GM21381 (cell line): ENCODE measurements around the gene DUS3L.

Experiments used
- ATAC-seq: cut with Tn5 transposase; IDR thresholded peaks from one replicate; pipeline ENCODE4 v1.9.1; 2021; ENCODE audit warnings: mild to moderate bottlenecking, moderate library complexity; ENCODE audit not compliant: unreplicated experiment

Gene DUS3L

GRCh38 chr19:5790559-5791520 is at the start of gene DUS3L:
Gene DUS3L (minus strand): TSS chr19:5791163. CDS start chr19:5791141, 22 bp downstream.
- ATAC-seq = peak; percentile 85

GRCh38 chr19:5839065-5840017 is 48.4 kb upstream of the DUS3L start, which contains the start of gene FUT6:
Gene FUT6 (minus strand): TSS chr19:5839702. CDS start chr19:5832567, 7,135 bp downstream.
- no peak for ATAC-seq

DNA sequence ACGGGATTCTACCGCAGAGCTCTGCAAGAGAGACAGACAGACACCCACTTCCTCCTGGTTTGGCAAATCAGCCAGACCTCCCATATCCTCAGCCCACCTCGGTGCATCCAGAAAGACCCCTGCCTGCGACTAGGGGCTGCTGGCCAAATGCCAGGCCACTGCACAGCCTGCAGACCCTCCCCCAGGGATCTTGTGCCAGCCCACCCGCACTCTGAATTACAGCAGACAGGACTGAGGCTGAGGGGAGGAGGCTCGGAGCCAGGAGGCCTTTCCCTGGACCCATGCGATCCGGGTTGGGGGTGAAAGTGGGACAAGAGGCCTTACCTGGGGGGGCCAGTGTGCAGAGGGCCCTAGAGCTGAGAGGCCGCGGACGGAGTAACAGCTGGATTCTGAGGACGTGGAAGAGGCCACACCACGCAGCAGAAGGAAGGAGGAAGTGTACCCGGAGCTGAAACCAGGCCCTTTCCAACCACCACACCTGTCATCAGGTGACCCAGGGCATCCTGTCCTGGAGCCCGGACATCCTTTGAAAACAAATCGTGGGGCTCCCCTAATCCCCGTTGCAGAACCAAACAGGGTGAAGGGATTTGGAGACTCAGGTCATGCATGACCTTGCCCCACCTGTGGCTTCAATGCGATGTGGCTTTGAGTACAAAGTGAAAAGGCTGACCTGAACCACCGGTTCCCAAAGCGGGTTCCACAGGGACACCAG is 47.5 kb upstream of the DUS3L start:
- ATAC-seq = no peak

- ATAC-seq = no peak
These were observed 46.9 kb upstream of the DUS3L start for GRCh38 chr19:5837761-5838352.

DNA sequence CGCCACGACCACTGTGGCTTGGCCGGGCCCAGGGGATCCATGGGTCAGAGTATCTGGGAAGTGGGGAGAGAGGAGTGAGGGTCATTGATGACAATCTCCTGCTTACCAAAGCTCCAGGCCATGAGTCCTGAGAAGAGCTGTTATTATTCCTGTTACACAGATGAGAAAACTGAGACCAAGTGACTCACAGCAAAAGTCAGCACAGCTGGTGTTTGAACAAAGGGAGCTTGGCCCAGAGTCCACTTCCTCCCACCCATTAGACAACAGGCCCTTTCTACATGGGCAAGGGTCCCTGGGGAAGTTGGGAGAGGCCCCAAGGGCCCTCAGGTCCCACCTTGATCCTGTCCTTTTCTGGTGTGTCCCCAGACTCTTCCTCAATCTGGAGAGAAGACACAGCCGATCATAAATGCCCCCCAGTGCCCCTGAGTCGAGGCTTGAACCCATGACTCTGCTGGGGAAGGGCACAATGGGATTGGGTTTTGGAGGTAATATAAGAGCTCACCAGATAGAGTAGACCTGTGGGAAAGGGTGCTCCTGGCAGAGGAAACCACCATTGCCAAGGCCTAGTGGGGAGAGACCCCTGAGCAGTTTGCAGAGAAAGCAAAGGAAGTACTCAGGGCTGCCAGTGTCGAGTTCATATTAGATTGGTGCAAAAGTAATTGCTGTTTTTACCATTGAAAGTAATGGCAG is 41.7 kb upstream of the DUS3L start:
- ATAC-seq = no peak

GRCh38 chr19:5832061-5832460 is 41.1 kb upstream of the DUS3L start:
- ATAC-seq = no peak

GRCh38 chr19:5831159-5831558 is 40.2 kb upstream of the DUS3L start:
- ATAC-seq = no peak

DNA sequence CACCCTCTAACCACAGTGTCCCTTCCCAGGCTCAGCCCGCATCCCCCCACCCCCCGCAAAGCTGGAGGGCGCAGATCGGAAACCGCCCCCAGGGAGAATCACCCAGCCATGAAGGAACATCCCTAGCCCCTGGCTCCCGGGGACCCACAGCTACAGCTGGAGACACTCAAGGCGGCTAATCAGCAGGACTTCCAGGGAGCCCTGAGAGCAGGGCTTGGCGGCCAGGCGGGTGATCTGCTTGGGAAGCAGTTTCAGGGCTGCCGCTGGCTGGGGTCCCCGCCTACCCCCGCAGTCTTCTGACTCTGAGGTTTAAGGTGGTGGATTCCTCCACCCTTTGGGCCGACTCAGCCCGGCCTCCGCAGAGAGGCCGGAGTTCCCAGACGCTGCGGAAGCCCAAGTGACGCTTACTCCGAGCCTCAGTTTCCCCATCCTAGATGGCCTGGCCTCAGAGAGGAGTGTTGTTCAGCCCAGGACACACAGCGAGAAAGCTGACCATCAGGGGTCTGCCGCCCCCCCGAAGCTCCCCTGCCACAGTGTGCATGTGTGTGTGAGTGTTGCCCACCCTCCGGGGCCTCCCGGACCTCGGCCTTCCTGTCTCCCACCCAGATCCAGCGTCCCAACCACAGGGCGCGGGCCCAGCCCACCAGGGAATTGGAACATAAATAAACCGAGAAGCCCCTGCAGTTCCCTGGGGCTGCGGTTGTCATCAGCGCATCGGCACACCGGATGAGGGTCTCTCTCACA is 38.8 kb upstream of the DUS3L start:
- ATAC-seq = no peak

DNA sequence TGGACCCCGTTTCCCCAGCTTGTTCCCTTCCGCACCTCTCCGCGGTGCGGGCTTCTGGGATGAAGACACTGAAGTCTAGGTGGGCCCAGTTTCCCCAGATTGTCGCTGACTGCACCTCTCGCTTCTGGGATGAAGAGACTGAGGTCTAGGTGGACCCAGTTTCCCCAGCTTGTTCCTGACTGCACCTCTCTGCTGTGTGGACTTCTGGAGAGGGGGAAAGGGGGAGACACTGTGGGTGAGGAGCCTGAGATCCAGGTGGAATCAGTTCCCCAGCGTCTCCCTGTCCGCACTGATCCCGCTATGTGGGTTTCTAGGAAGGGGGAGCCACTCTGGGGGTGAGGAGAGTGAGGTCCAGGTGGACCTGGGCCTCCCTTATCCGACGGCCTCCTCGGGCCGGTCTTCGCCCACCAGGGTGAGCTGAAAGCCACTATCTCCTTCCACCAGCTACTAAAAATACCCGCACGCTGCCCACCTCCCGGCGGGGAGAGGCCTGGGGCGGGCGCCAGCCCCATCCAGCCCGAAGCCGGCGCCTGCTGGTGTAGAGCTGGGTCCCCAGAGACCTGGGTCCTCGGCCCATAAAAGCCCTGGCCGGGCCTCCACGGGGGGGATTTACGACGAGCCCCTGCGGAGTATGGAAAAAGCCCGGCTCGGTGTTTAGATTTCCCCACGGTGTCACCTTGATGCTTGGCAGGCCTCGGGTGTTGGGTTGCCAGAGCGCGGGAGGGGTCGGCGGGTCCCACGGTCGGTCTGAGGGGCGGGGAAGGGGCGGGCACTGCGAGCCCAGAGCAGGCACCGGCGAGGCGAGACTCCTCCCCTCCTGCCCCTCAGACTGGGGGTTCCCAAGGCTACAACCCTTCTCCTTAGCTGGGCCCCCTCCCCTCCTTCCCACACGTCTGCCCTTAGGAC is 38.0 kb upstream of the DUS3L start:
- ATAC-seq = no peak

DNA sequence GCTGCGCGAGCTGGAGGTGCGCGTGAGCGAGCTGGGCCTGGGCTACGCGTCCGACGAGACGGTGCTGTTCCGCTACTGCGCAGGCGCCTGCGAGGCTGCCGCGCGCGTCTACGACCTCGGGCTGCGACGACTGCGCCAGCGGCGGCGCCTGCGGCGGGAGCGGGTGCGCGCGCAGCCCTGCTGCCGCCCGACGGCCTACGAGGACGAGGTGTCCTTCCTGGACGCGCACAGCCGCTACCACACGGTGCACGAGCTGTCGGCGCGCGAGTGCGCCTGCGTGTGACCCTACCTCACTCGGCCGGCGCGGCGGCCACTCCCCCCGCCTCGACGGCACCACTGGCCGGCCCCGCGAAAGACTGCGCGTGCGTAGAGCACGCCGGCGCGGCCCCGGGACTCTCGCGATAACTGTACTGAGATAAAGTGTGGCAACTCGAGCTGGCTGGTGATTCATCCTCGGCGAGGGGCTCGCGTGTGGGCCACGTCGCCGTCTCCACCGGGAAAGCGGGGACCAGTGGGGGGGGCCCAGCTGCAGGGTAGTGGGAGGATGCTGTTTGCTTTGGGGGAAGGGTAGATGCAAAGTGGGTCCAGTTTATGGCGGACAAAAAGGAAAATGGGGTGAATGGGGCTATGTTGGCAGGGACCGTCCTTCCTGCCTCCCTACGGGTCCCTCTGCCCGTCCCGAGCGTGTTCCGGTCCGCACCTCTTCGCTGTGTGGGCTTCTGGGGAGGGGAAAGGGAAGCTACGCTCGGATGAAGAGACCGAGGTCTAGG is 37.1 kb upstream of the DUS3L start:
- ATAC-seq = peak; percentile 65

- ATAC-seq = no peak
These were observed 36.5 kb upstream of the DUS3L start for GRCh38 chr19:5827342-5827890.

GRCh38 chr19:5826531-5827341 is 35.8 kb upstream of the DUS3L start:
- ATAC-seq = no peak

DNA sequence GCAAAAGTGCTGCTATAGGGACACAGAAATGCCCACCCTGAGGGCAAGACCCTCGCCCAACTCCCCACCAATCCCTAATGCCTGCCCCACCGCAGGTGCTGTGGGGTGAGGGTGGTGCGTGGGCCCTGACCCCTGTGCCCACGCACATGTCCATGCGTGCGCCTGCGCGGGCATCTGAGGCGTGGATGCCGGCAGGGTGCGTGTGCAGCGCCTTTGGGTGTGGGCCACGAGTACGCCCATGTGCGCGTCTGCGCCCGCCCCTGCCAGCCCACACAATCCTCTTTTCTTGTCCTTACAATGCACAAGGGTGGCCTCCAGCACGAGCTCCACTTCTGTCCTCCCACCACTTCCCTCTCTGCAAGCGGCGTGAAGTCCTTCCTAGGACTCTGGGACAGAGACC is 34.2 kb upstream of the DUS3L start:
- no peak for ATAC-seq

DNA sequence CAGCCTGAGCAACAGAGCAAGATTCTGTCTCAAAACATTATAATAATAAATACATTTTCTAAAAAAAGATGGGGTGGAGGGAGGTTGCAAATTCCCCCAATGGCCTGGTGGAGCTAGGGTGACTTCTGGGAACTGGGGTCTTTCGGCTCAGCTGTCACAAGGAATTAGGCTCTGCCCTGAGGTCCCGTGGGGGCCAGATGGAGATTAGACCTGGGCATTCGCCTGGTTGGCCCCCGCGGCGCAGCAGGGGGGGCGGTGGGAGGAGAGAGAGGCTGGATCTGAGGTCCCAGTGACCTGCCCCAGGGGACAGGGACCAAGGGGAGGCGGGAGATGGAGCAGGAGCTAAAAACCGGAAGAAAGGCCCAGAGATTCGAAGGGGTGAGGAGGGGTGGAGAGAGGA is 33.8 kb upstream of the DUS3L start:
- ATAC-seq = no peak

GRCh38 chr19:5823579-5824281 is 32.8 kb upstream of the DUS3L start:
- ATAC-seq = no peak
